LoVo (cell line): ENCODE results near the gene TCEA3.

Experiments
- DNase-seq: peaks from one replicate; pipeline ENCODE4 v3.0.0-alpha.2; 2016; ENCODE audit warnings: low spot score

TCEA3 gene

GRCh38 chr1:23446661-23447310 is 22.2 kb upstream of the TCEA3 start:
- no peak for DNase-seq

DNA sequence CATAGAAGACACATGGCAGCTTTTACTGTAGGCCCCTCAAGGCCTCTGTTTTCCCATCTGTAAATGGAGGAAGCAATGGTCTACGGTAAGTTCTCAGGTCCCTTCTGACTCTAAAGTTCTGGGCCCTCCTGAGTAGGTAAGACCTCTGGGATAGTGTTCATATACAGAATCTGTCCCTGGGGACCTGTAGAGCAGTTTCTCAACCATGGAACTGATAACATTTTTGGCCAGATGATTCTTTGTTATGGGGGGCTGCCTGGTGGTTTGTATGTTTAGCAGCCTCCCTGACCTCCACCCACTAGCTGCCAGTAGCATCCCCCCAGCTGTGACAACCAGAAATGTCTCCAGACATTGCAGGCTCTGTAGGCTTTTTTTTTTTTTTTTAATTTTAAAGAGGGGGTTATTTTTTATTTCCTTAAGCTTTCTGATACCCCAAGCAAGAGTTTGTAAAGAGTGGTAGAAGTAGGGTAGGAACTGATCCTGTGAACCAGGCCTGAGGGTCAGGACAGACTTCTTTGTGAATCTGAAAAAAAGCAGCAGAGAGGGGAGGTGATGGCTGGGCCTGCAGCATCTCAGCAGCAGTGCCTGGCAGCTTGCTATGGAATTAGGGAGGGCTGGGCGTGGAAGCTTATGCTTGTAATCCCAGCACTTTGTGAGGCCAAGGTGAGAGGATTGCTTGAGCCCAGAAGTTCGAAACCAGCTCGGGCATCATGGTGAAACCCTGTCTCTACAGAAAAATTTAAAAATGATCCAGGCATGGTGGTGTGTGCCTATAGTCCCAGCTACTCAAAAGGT is 20.2 kb upstream of the TCEA3 start:
- no peak for DNase-seq

DNA sequence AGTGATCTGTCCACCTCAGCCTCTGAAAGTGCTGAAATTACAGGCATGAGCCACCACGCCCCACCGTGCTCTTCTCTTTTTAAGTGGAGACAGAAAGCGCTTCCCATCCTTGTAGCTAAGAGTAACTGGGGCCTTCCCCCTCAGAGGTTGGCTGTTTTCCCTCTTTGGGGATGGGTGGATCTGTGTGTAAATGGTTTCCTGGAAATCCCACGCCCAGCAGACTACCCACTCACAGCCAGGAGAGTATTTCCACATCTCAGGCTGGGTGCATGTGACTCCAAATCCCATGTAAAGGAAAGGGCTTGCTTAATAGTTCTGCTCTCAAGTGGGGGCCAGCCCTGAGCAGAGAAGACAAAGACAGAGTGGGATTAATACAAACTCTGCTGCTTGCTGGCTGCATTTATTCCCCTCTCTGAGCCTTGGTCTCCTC is 19.6 kb upstream of the TCEA3 start:
- no peak for DNase-seq

DNA sequence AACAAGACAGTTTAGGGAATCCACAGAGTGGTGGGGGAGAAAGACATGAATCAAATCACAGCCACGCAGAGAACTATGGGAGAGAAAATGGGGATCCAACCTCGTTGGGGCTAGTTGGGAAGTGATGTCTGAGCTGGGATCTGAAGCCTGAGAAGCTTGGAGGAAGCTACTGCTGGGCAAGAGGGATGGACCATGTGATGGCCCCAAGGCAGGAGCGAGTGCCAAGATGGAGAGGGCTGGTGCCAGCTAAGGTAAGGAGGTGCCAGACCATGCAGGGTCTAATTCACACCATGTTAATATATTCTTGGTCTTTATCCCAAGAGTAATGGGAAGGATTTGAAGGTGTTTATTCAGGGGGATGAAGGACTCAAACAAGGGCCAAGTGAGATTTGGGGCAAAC is 18.2 kb upstream of the TCEA3 start:
- no peak for DNase-seq

- DNase-seq: no peak
These were observed 17.0 kb upstream of the TCEA3 start for GRCh38 chr1:23441446-23442148.

DNA sequence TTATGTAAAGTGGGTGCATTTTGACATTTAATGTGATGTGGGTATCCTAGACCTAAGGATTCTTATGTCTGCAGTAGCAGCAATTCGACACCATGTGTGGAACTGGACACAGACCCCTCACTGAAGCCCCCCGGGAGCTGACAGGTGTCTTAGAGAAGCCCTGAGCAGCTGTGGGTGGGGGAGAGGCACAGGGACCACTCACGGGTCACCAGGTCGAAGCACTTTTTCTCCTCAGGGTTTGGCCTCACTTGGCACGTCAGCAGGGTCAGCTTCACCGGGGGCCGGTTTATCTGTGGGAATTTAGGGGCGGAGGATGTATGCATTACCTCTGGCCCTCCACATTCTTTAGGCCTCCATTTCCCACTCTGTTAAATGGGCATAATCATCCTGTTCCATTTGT is 14.0 kb upstream of the TCEA3 start:
- DNase-seq: no peak

- no peak for DNase-seq
These were observed 12.8 kb upstream of the TCEA3 start for GRCh38 chr1:23437355-23437664.

- DNase-seq: no peak
These were observed 12.2 kb upstream of the TCEA3 start for GRCh38 chr1:23436520-23437354.

- DNase-seq: no peak
These were observed 9.8 kb upstream of the TCEA3 start for GRCh38 chr1:23434260-23434775.

DNA sequence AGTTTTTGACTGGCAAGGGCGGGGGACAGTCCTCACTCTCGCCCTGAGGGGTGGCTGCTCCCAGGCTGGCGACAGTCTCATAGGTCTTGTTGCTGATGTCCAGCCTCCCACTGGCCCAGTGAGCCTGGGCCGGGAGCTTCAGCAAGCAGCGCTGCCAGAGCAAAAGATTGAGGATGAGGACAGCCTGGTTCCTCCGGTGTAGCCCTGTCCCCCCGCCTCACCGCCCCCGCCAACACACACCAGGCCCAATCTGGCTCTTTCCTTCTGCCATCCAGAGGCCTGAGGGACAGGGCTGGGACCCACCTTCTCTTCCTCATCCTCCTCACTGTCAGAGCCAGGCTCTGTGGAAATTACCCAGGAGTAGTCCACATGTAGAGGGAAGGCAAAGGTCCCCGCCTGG is 8.6 kb upstream of the TCEA3 start:
- DNase-seq: no peak

DNA sequence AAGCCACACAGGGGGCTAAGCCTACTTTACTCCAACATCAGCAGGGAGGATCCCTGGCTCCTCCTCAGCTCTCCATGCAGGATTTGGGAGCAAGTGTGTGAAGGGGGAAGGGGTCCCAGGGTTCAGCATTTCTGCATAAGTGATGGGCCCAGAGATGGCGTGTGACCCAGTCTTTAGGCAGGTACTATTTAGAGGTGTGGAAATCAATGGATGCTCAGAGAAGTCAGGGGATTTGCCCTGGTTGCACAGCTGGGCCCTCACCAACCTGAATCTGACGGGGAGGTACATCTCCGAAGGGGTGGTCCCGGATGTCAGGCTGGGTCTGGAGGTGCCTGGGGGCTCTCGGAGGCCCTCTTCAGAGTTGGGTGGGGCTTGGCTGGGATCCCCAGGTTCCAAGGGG is 6.9 kb upstream of the TCEA3 start:
- no peak for DNase-seq

DNA sequence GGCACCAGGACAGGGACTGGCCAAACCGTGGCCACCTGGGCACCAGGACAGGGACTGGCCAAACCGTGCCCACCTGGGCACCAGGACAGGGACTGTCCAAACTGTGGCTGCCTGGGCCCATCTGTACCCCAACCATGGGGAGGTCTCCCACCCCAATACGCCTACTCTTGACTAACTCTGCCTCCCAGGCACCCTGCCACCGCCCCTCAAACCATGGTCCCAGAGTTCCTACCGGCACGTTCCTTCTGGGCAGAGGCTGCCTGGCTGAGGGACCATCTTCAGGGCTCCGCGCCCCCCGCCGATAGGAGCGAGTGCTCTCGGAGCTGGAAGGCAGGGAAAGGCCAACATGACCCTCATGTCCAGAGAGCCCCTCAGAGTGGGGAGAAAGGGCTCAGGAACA is 6.3 kb upstream of the TCEA3 start:
- no peak for DNase-seq

- no peak for DNase-seq
These were observed 3.8 kb upstream of the TCEA3 start for GRCh38 chr1:23428136-23428905.

DNA sequence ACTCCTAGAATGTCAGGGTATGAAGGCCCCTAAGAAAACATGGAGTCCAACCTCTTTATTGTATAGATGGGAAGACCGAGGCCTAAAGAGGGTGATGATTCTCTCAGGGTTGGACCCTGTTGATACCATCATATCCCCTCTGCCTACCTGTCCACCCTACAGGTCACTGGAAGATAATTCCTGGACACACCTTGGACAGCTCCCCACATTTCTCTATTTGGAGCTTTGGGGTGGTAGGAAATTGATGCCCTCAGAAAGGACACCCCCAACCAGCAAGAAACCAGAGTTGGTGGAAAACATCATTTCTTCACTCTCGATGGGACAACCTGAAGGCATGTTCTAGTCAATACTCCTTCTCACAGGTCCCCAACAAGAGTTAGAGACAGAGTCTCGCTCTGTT is 3.0 kb upstream of the TCEA3 start:
- no peak for DNase-seq

- DNase-seq: no peak
These were observed 2.3 kb upstream of the TCEA3 start for GRCh38 chr1:23426828-23427227.

- no peak for DNase-seq
These were observed 596 bp upstream of the TCEA3 start for GRCh38 chr1:23425193-23425494.

DNA sequence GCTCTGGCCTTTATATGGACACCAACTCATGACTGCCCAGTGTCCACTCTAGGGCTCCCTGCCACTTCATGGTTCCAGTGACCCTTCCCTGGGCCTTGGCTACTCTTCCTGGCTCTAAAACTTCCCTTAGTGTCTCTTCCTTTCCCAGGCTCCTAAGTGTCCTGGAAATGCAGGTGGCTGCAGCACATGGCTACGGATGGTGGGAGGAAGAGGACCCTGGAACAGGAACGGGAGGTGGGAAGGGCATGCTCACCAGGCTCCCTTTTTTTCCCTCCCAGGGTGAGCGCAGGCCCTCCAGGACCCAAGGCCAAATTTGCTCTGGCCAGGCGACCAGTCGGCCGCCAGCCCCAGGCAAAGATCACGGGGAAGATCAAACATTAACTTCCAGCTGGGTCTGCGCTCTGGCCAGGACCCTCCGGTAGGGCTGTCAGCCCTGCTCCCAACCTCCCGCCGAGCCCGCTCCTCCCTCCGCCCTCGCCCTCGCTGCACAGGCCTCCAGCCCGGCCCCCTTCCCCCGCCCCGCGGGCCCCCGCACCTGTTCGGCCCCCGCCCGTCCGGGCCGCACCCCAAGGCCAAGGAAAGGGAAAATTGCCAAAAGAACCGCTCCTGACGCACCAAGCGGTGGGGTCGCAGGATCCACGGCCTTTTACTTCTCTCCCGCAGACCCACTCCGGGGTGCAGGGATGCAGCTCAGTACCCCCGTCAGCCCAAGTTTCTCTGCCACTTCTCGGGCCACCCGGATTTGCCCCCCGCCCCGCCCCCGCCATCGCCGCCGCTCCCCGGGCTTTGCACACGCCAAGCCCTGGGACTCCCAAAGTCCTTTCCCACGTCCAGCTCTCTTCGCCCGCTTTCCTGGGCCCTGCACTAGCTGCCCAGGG is 894 bp downstream of the TCEA3 start:
- no peak for DNase-seq

DNA sequence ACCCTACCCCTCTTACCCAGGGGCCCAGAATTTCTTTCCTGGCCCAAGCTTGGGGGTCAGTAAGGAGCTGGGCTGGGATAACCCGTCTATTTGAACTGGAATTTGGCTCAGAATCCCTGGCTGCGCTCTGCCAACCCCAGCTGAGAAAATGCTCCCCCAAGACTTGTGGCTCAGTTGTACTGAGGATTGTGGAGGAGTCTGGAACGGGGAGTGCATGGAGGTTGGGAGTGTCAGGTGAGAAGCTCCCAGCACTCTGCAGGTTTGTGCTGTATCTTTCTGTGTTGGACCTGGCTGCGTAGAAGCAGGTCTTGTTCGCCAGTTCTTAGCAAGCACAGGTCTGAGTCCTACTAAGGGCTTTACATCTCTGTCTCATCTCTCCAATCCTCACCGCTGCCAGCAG is 1.6 kb downstream of the TCEA3 start:
- no peak for DNase-seq

GRCh38 chr1:23422241-23422877 is 2.2 kb downstream of the TCEA3 start:
- DNase-seq: peak; percentile 33

GRCh38 chr1:23421753-23422240 is 2.8 kb downstream of the TCEA3 start:
- DNase-seq: no peak
